ENCODE results near the gene WFDC5. TPM values are rescaled to one million over a fixed set of nuclear protein-coding genes. Genes with fewer than 3 reads are reported as not detected.

WFDC5 gene
- total RNA-seq, 1 experiment from 2014 or later: not detected

- TF ChIP-seq CTCF (IDR thresholded peaks at IDR 0.05): no peak
- TF ChIP-seq ZNF512 (CRISPR knock-in tag; IDR thresholded peaks at IDR 0.05; ENCODE audit: borderline replicate concordance): no peak
- TF ChIP-seq CREB1 (CRISPR knock-in tag; IDR thresholded peaks at IDR 0.05): no peak
- no peak for TF ChIP-seq MYBL2 (CRISPR knock-in tag; IDR thresholded peaks at IDR 0.05)
- TF ChIP-seq ARID4B (CRISPR knock-in tag; IDR thresholded peaks at IDR 0.05; ENCODE audit: borderline replicate concordance): no peak
Observed at GRCh38 chr20:45152405-45152804, 37.4 kb upstream of the WFDC5 start (continued).

- H3K4me3 Mint-ChIP-seq: no peak overlapping the region
- ATAC-seq: no peak
- no peak overlapping the region for H3K27ac Mint-ChIP-seq
- CTCF ChIA-PET: no interaction called here
- POLR2A ChIA-PET: no interaction called here
- no peaks in the 10 kb centered on the region for H3K4me1 Mint-ChIP-seq
- H3K36me3 Mint-ChIP-seq: no peaks in the 10 kb centered on the region
- peaks cover 48% of the 10 kb centered on the region for H3K27me3 Mint-ChIP-seq (ENCODE audit: low read depth)
- no peaks in the 10 kb centered on the region for H3K9me3 Mint-ChIP-seq
- no peak for DNase-seq (ENCODE audit: low spot score)
- no peak for TF ChIP-seq E2F1 (CRISPR knock-in tag; IDR thresholded peaks at IDR 0.05)
- no peak for TF ChIP-seq NFATC4 (CRISPR knock-in tag; IDR thresholded peaks at IDR 0.05)
- no peak for TF ChIP-seq ERG (CRISPR knock-in tag; IDR thresholded peaks at IDR 0.05)
Observed at GRCh38 chr20:45149062-45149461, 34.1 kb upstream of the WFDC5 start.

GRCh38 chr20:45140836-45141235 is 25.9 kb upstream of the WFDC5 start:
- H3K9me3 Mint-ChIP-seq: peaks cover 7% of the 10 kb centered on the region; the same call in 1 of the 2 replicates
- no peaks in the 10 kb centered on the region for H3K4me1 Mint-ChIP-seq
- CTCF ChIA-PET: interaction anchor here (3.0 kb wide), 1 partner anchor 89 kb away, joined by 91 read pairs; no protein-coding TSS in a partner anchor
- H3K27me3 Mint-ChIP-seq (ENCODE audit: low read depth): peaks cover 49% of the 10 kb centered on the region
- DNase-seq (ENCODE audit: low spot score) (no peak), ATAC-seq (no peak)
- POLR2A ChIA-PET: no interaction called here
- H3K4me3 Mint-ChIP-seq: no peak overlapping the region
- H3K36me3 Mint-ChIP-seq: no peaks in the 10 kb centered on the region
- no peak overlapping the region for H3K27ac Mint-ChIP-seq
- no peak for TF ChIP-seq ZBTB43 (CRISPR knock-in tag; IDR thresholded peaks at IDR 0.05)
- no peak for TF ChIP-seq ARID4B (CRISPR knock-in tag; IDR thresholded peaks at IDR 0.05; ENCODE audit: borderline replicate concordance)
- TF ChIP-seq TCF7 (CRISPR knock-in tag; IDR thresholded peaks at IDR 0.05; ENCODE audit: low read depth): no peak
- TF ChIP-seq ZNF138 (CRISPR knock-in tag; conservative IDR thresholded peaks at IDR 0.05): no peak
- TF ChIP-seq ZNF425 (CRISPR knock-in tag; conservative IDR thresholded peaks at IDR 0.05): no peak
- TF ChIP-seq MAX (CRISPR knock-in tag; IDR thresholded peaks at IDR 0.05): no peak
